HG02884 (cell line): Measurements from ENCODE around the gene SEMA4C.
A peak's percentile ranks its signal among the peaks of the same experiment; 100 is the strongest.

Experiments used
- ATAC-seq: cut with Tn5 transposase; IDR thresholded peaks from one replicate; pipeline ENCODE4 v1.9.1; 2021; ENCODE audit warnings: mild to moderate bottlenecking, moderate library complexity; ENCODE audit not compliant: unreplicated experiment

SEMA4C gene

DNA sequence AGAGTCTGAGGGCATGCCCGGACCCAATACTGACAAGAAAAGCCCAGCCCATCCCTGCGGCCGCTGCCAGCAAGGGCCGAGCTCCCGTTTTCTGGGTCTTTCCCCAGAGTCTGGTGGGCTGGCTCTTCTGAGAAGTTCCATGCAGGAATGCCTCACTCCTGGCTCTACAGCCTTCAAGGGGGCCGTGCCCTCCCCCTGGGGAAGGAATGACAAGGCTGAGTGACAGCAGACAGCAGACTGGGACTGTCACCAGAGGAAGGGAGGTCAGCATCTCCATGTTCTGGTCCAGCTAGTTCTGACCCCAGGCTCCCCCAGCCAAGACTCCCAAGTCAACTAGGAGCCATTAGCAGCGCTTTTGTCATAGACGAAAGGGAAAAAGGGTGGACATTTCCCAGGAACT lies 13.0 kb upstream of the SEMA4C start:
- no peak for ATAC-seq

DNA sequence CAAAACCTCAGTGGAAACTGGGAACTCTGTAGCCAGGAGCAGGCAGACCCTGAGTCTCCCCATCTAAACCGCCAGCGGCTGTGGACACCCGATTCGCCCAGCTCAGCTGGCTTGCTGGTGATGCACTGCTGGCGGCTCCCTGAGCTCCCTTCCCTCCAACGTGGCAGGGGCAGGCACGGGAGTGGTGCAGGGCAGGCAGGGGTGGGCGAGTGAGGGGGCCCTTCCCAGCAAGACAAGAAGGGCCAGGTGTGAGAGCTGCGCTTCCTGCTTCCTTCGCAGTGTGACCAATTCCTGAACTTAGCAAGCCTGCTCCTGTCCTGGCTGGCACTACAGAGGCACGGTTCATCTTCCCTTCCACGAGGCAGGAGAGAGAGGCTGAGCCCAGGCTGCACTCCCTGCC lies 12.3 kb upstream of the SEMA4C start:
- no peak for ATAC-seq

DNA sequence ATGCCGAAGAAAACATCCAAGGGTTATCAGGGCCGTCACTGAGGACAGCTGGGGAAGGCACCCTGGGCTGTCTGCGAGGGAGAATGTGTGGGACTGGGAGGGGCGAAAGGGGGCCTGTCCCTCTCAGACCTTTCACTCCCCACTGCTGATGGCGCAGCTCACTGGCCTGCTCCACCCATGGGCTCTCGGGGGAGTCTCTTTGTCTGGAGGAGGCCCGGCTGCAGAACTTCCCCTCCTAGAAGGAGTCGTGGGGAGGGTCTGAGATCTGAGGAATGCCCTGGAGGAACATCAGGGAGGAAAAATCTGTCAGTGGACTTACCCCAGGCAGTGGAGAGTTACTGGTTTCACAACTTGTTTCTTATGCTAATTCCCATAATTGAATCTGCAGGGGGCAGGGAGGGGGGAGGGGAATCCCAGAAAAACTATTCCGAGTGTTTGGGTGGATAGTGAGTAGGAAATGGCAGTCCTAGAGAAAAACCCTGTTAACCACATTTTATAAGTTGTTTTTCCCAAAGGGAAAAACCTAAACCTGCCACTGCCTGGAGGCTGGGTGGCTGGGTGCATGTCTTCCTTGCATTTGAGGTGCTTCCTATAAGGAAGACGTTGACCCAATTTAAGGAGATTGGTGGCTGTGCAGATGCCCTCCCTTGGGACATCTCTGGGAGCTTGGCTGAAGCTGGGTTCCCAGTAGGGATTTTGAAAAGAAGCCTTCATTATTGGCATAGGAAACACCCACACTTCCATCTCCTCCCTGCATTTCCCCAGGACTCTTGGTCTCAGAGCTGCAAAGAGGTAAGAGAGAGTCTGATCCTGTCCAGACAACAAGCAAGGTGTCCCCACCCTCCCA lies 11.7 kb upstream of the SEMA4C start:
- ATAC-seq, result no peak

DNA sequence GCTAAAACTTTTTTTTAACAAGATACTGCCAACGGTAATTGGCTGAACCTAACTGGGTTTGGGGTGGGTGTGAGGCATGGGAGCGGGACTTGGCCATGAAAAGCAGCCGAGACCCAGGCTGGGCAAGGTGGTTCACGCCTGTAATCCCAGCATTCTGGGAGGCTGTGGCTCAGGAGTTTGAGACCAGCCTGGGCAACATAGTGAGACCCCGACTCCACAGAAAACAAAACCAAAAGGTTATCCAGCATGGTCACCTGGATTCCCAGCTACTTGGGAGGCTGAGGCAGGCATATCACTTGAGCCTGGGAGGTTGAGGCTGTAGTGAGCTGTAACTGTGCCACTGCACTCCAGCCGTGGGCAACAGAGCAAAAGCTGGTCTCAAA lies 11.0 kb upstream of the SEMA4C start:
- ATAC-seq, result no peak

DNA sequence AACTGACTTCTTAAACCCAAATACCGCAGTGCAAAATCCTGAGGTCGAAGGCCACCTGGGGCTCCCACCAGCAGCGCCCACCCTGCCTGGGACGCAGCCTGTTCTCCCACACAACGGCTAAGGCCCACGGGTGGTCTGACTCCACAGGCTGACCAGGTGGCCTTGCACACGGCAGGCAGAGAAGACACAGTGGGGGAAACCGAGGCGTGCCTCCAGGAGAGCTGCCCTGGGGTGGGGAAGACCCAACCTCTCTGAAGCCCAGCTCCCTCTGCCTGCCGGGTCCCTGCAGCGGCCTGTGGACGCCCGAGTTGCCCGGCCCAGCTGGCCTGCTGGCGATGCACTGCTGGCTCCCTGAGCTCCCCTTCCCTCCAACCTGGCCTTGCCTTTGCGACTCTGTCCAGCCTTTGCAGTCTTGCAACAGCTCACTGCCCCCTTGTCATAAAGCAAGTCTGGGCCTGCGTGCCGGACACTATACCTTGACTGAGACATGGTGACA lies 9.7 kb upstream of the SEMA4C start:
- ATAC-seq, result no peak

DNA sequence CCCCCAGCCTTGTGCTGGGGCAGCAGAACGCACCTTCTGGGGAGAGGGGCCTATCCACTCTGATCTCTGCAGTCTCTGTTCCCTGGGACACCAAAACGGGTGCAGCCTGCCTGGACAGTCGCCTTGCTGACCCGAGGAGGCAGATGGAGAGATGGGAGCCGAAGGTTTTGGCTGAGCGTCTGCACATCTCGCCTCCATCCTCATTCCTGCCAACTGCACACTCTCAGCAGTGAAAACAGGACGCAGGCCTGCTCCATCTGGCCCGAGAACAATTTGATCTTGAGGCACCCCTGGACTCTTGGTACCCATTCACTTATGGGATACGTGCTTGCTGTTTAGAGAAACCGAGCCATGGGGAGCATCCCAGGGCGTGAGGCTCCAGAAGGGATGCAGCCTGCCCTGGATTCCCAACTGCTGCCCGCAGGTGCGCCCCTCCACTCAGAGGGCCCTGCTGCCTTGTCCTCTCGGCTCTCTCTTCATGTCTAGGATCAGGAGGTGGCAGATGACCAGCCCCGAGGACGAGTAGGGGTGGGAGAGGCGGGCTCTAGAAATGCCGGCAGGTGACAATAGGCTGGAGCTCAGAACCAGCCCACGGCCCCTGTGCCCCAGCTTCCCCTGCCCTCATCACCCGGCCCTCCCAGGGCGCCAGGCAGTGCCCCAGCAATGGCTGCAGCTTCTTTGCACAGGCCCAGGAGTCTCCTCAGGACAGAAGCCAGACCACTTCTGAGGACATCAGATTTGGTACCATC lies 9.1 kb upstream of the SEMA4C start:
- no peak for ATAC-seq

DNA sequence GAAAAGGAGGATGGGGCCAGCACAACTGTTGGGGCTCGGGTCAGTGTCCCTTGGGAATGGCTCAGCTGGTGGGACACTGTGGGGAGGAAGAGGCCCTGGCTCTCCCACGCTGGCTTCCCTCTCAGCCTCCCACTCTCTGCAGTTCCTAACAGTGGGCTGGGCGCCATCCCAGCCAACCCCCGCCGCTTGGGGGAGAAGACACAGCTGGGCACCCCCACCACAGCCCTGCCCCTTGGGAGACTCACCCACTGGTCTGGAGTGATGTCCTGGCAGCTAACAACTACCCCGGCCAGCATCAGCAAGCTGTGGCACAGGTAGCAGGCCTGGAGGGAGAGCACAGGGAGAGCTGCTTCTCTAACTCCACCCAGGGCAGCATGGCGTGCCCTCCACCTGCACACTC lies 8.3 kb upstream of the SEMA4C start:
- ATAC-seq, result no peak

DNA sequence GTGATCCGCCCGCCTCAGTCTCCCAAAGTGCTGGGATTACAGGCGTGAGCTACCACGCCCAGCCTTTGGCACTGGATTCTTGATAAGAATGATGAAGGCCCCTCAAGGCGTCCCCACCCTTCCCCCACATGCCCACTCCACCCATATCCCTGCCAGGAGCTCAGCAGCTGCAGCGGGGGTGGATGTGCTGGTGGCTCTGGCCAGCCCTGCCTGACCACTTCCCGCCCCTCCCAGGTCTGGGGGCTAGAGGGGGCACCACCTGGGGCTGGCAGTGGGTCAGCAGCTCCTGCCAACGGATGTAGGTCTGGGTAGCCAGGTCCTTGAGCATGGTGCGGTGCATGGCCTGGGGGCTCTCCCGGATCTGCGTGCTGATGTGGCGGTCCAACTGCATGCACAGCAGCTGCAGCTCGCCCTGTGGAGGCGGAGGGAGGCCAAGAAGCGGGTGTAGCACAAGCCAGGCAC lies 7.8 kb upstream of the SEMA4C start:
- ATAC-seq, result no peak

DNA sequence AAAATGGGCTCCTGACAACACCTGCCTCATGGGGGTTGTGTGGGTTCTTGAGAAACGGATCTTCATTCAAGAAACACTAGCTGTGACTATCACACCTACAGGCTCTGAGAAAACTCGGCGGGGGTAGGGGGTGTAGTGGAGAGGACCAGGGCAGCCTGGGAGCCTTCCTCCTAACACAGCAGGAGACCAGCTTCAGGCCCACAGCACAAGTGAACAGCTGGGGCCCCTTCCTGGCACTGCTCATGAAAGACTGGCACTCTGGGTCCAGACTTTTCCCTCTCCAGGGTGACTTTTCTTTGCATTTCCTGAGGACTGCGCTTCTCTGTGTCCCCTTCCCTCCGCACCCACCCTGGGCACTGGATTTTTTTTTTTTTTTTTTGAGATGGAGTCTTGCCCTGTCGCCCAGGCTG lies 7.2 kb upstream of the SEMA4C start:
- ATAC-seq, result no peak

DNA sequence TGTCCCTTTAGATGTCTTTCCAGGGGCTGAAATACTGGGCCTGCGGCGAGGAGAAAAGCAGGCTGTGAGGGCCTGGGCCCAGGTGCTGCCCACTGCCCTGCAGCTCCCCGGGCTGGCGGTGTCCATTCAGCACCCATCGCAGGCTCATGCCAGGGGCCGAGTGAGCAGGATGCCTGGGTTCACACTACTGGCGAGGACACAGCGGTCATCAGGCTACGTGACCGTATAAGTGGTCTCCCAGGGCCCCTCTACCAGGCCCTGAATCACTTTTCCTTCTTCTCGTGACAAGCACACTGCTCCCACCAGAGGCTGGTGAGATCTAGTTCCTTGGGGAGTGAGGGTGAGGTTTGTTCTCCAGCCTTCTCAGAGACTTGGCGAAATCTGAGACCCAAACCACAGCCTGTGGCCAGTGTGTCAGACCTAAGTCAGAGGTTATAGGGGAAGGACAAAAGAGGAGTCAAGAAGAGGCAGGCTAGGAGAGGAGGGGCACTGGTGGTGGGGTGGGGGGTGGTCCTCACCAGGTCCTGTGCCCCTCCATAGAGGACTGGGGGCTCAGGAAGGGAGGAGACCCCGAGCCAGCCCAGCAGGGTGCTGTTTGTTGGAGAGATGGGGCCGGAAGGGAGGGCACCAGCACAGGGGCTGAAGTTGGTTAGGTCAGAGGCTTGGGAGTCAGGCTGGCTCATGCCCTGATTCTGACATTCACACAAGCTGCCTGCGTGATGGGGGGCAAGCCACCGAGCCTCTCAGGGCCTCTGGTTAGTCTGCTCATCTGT lies 6.6 kb upstream of the SEMA4C start:
- ATAC-seq, result no peak

DNA sequence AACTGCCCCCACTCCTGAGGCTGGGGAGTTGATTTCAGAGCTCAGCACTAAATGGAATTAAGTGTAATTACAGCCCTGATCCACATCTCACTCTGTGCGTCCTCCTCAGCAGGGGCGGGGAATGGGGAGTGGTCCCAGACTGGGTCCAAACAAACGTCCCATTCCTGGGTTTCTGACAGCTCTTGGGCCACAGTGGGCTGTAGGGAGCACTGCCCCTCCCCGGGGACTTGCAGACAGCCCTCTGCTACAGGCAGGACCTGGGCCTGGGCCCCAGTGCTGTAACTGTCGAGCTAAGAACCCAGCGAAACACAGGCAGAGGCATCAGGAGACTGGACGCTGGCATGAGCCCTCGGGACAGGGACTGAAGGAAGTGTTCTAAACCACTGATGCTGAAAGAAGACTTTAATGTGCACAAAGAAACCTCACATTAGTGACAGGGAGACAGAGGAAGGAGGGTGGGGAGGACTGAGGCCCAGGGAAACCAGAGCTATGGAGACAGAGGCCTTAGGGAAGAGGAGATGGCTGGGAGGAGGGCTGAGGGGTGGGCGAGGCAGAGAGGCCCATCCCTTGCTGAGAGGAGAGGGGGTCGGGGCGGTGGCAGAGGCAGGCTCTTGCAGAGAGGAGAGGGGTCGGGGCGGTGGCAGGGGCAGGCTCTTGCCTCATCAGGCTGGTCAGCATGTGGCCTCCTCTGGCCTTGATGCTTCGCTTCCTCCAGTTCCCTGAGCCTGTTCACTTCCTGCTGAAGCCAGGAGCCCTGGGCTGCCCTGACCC lies 5.8 kb upstream of the SEMA4C start:
- ATAC-seq, result no peak

DNA sequence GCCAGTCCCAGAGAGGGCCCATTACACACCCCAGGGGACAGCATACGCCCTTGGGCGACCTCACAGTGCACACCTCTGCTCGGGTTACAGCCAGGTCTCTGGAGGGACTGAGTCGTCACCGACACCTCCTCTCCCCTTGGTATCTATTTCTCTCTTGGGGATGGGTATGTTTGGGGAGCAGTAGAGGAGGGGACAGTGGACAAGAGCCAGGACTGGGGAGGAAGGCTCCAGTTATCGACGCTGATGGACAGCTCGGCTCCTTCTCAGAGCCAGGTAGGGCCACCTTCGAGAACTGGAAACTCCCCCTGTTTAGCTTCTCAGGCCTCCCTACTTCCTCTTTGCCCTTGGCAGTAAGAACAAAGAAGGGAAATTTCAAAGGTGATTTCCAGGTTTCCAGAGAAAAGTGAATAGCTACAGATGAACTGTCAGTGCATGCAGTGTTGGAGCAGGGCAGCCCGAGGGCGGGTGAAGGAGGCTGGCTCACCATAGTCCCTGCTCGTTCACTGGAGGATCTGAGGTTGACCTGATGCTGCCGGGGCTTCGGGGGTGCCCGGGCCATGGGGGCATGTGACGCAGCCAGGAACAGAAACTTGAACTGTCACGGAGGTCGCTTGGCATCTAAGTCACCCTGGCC lies 4.4 kb upstream of the SEMA4C start:
- ATAC-seq, result peak; percentile 42

DNA sequence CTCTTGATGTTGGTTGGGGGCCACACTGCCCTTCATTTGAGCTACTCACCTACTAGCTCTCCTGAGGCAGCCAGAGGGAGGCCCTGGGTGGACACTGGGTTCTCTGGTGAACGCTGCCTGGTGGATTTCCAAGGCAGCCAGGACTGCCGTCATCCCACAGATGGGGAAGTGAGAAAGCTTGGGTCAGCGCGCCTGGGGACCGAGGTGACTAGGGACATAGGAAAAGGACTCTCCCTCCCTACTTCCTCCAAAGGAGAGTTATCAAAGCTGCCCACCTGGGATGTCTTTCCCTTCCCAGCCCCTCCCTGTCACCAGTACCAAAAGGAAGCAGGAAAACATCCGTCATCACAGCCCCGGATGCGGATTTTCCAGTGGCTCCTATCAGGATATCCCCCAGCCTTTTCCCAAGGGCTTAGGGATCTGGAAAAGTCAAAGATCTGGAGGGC lies 3.8 kb upstream of the SEMA4C start:
- ATAC-seq, result no peak

DNA sequence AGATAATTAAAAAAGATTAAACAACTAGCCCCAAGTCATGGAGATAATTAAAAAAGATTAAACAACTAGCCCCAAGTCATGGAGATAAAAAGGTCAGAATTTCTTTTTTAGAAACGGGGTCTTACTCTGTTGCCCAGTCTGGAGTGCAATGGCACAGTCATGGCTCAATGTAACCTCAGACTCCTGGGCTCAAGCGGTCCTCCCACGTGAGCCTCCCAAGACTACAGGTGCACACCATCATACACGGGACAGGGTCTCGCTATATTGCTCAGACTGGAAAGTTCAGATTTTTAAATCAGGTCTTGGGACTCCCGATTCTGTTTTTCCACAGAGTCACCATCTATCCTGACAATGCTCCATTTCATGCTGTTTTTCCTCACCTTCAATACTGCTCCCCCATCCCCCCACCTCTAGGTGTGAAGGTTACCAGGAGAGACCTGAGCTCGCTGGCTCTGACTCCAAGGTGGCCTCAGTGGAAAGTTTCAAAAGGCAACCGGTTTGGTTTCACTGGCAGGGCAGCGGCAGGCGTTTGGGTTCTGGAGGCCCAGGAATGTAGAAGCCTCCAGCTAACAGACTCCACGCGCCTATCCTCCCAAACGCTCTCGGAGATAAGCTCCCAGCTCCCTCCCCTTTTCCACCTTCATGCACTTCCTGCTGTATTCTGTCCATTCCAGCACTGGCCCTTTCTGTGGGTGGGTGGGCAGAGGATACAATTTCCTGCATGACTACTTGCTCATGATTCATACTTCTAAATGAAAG lies 2.9 kb upstream of the SEMA4C start:
- ATAC-seq, result no peak

DNA sequence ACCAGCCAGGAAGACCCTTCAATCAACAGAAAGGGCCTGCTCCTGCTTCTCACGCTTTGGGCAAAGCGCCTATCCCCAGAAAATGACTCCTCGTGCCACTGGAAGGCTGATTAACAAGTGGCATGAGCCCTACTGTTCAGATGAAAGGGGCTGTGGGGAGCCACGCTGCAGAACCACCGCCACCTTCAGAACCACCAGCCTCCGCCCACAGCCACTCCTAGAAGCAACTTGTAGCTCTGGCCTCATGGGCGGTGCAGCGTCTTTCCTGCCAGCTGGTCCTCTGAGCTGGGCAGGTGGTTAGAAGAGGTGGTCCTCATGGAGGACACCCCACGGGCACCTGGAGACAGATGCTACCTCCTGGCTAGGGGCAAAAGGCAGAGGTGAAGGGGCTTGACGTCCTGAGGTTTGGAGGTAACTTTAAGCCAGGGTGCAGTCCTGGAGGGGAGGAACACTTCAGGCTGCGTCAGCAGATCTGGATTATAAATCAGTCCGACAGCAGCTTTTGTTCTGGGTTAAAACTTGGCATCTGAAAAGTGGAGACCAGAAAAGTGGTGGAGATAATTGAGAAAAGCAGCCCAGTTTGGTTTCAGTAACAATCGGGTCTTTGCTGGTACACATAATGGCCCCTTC lies 861 bp upstream of the SEMA4C start:
- ATAC-seq, result no peak

DNA sequence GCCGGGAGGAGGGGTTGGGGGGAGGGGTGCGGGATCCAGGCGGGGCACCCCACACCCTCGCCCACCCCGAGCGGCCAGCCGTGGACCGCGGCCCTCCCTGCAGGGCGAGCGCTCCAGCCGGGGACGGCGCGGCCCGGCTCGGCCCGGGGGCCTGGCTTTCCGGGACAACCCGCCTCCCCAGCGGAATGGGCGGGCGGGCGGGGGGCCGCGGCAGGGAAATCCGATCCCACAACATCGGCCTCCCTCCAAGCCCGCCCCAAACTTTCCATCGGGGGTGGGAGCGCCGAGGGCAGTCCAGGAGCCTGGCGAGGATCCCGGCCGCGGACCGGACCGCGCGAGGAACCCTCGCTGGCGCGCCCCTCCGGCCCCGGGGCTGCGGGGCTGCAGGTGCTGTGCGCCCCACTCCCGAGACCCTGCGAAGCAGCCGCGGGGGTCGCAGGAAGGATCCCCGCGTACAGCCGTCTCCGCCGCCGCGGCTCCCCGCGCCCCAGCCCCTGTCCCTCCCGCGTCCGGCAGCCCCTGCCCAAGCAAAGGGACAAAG lies 529 bp downstream of the SEMA4C start:
- no peak for ATAC-seq

DNA sequence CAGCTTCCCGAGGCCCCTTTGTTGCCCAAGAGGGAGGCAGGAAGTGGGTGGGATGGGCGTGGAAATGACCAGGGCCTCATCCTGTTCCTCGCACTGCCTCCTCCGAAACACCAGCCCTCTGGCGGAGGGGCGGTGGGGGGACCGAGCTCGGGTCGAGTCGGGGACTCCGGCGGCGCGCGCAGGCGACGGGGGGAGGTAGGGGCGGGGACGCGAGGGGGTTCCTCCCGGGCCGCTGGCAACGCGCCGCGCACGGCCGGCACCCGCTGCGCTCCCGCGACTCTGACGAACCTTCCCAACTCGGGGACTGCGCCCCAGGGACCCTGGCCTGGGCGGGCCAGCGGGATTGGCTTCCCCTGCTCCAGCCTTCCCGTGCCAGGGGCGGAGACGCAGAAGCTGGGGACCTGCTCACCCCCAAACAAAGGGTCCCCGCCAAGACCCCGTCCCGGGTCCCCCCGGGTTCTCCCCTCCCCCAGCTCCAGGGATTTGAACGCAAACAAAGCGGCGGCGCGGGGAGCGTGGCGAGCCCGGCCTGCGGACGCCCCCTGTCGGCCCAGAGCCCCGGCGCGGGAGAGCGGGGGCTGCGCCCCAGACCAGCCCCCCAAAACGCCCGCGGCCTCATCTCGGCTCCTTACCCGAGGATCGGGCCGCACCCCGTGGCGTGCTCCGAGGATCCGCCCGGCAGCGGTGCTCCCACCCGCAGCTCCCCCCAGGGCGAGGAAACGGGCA lies 1.2 kb downstream of the SEMA4C start:
- ATAC-seq, result no peak
